Measurements from ENCODE around the gene MOCS3.
A peak's percentile ranks its signal among the peaks of the same experiment; 100 is the strongest.

MOCS3 gene

GRCh38 chr20:50958615-50959542 is at the start of gene MOCS3:
Gene MOCS3 (plus strand): TSS chr20:50958818. CDS start chr20:50958843, 25 bp downstream.
- DNase-seq (ENCODE audit: low read depth in 2 of 2, low spot score in 1 of 2), result peak; percentile 58 to 66

- DNase-seq (ENCODE audit: low read depth in 2 of 2, low spot score in 1 of 2), result no peak
Observed at GRCh38 chr20:50909413-50909812, 49.2 kb upstream of the MOCS3 start.

- no peak for DNase-seq (ENCODE audit: low read depth in 2 of 2, low spot score in 1 of 2)
Observed at GRCh38 chr20:50911030-50911429, 47.6 kb upstream of the MOCS3 start.

GRCh38 chr20:50911716-50912115 is 46.9 kb upstream of the MOCS3 start:
- DNase-seq (ENCODE audit: low read depth in 2 of 2, low spot score in 1 of 2), result no peak

GRCh38 chr20:50913690-50914375 is 44.8 kb upstream of the MOCS3 start:
- DNase-seq (ENCODE audit: low read depth in 2 of 2, low spot score in 1 of 2), result no peak

- DNase-seq (ENCODE audit: low read depth in 2 of 2, low spot score in 1 of 2), result no peak
Observed at GRCh38 chr20:50915424-50915823, 43.2 kb upstream of the MOCS3 start.

- DNase-seq (ENCODE audit: low read depth in 2 of 2, low spot score in 1 of 2), result no peak
Observed at GRCh38 chr20:50916257-50916656, 42.4 kb upstream of the MOCS3 start.

- no peak for DNase-seq (ENCODE audit: low read depth in 2 of 2, low spot score in 1 of 2)
Observed at GRCh38 chr20:50916934-50917333, 41.7 kb upstream of the MOCS3 start.

- DNase-seq (ENCODE audit: low read depth in 2 of 2, low spot score in 1 of 2), result no peak
Observed at GRCh38 chr20:50918403-50918802, 40.2 kb upstream of the MOCS3 start.

- no peak for DNase-seq (ENCODE audit: low read depth in 2 of 2, low spot score in 1 of 2)
Observed at GRCh38 chr20:50919567-50919966, 39.1 kb upstream of the MOCS3 start.

- DNase-seq (ENCODE audit: low read depth in 2 of 2, low spot score in 1 of 2), result no peak
Observed at GRCh38 chr20:50920997-50921396, 37.6 kb upstream of the MOCS3 start.

- no peak for DNase-seq (ENCODE audit: low read depth in 2 of 2, low spot score in 1 of 2)
Observed at GRCh38 chr20:50921803-50922501, 36.7 kb upstream of the MOCS3 start.

- no peak for DNase-seq (ENCODE audit: low read depth in 2 of 2, low spot score in 1 of 2)
Observed at GRCh38 chr20:50924261-50924920, 34.2 kb upstream of the MOCS3 start.

- no peak for DNase-seq (ENCODE audit: low read depth in 2 of 2, low spot score in 1 of 2)
Observed at GRCh38 chr20:50926530-50926929, 32.1 kb upstream of the MOCS3 start.

- no peak for DNase-seq (ENCODE audit: low read depth in 2 of 2, low spot score in 1 of 2)
Observed at GRCh38 chr20:50928469-50928868, 30.1 kb upstream of the MOCS3 start.

GRCh38 chr20:50929299-50930138 is 29.1 kb upstream of the MOCS3 start:
- peak; percentile 71 to 77 for DNase-seq (ENCODE audit: low read depth in 2 of 2, low spot score in 1 of 2)

- DNase-seq (ENCODE audit: low read depth in 2 of 2, low spot score in 1 of 2), result no peak
Observed at GRCh38 chr20:50930139-50930975, 28.3 kb upstream of the MOCS3 start.

GRCh38 chr20:50930976-50931305 is 27.7 kb upstream of the MOCS3 start:
- no peak for DNase-seq (ENCODE audit: low read depth in 2 of 2, low spot score in 1 of 2)

- DNase-seq (ENCODE audit: low read depth in 2 of 2, low spot score in 1 of 2), result peak; percentile 74 to 75
Observed at GRCh38 chr20:50931306-50932015, 27.2 kb upstream of the MOCS3 start, which contains the start of gene ADNP. Gene ADNP (minus strand): TSS chr20:50931437. CDS start chr20:50903996, 27,441 bp downstream.
